PC-3 (cell line): Measurements from ENCODE around the gene AGRN. TPM values are rescaled to one million over a fixed set of nuclear protein-coding genes. Genes with fewer than 3 reads are reported as not detected.

Experiments used
- total RNA-seq: library from RNA; depleted of rRNA; stranded (reverse); fragments of >200 nt; gene quantifications from 2 replicates; pipeline ENCODE4 v1.2.3, GENCODE V29; 2014; rRNA removed

Gene AGRN
- total RNA-seq, 1 experiment from 2014 or later: 273 TPM

Other genes starting within 250 kb of the AGRN start
- 2.7 and 5.8 TPM in 2 replicates for gene SAMD11, start 96.2 kb upstream of the AGRN start, total RNA-seq
- 262 and 340 TPM in 2 replicates for gene NOC2L, start 60.9 kb upstream of the AGRN start, total RNA-seq
- 29.8 and 32.1 TPM in 2 replicates for gene KLHL17, start 59.5 kb upstream of the AGRN start, total RNA-seq
- gene PLEKHN1, start 53.6 kb upstream of the AGRN start, total RNA-seq: 14.0 and 18.3 TPM in 2 replicates
- 0.47 and 1.1 TPM in 2 replicates for gene PERM1, start 38.0 kb upstream of the AGRN start, total RNA-seq
- 233 and 379 TPM in 2 replicates for gene HES4, start 20.0 kb upstream of the AGRN start, total RNA-seq
- 749 and 758 TPM in 2 replicates for gene ISG15, start 6.6 kb upstream of the AGRN start, total RNA-seq
- 147 and 171 TPM in 2 replicates for gene RNF223, start 54.2 kb downstream of the AGRN start, total RNA-seq
- gene C1orf159, start 96.0 kb downstream of the AGRN start, total RNA-seq: 61.7 and 78.0 TPM in 2 replicates
- gene TTLL10, start 153.8 kb downstream of the AGRN start, total RNA-seq: 0.36 and 0.46 TPM in 2 replicates
- 87.2 and 120 TPM in 2 replicates for gene TNFRSF18, start 186.5 kb downstream of the AGRN start, total RNA-seq
- gene TNFRSF4, start 194.0 kb downstream of the AGRN start, total RNA-seq: 0.11 and 0.17 TPM in 2 replicates
- 254 and 317 TPM in 2 replicates for gene SDF4, start 211.9 kb downstream of the AGRN start, total RNA-seq
- gene B3GALT6, start 212.1 kb downstream of the AGRN start, total RNA-seq: 74.0 and 92.2 TPM in 2 replicates
- 2.8 and 3.9 TPM in 2 replicates for gene C1QTNF12, start 226.6 kb downstream of the AGRN start, total RNA-seq